PC-3 (cell line): ENCODE data around the gene LAMA5.

Experiments
- CTCF ChIP-seq: fragments of 300-600 bp; sonication (generic); conservative IDR thresholded peaks from 2 replicates; pipeline ENCODE4 v1.5.1; 2017; ENCODE audit warnings: antibody characterized with exemption, low read depth, mild to moderate bottlenecking, low read length
- EZH2 ChIP-seq: fragments of 300-600 bp; sonication (generic); IDR thresholded peaks from one replicate; pipeline ENCODE4 v1.6.1; 2017; ENCODE audit warnings: antibody characterized with exemption, mild to moderate bottlenecking, low read length; ENCODE audit not compliant: unreplicated experiment
- EZH2phosphoT487 ChIP-seq: fragments of 300-600 bp; sonication (generic); IDR thresholded peaks from 2 replicates; pipeline ENCODE4 v1.6.1; 2018; ENCODE audit warnings: mild to moderate bottlenecking, antibody characterized with exemption, low read length, borderline replicate concordance

GRCh38 chr20:62355516-62355877 is 11.6 kb downstream of the LAMA5 start:
- no peak for TF ChIP-seq EZH2
- TF ChIP-seq CTCF, result no peak
- TF ChIP-seq EZH2phosphoT487, result no peak
